ENCODE data around the gene RNF25. TPM values are rescaled to one million over a fixed set of nuclear protein-coding genes. Genes with fewer than 3 reads are reported as not detected.

Gene RNF25
- total and polyA plus RNA-seq, 4 donors, result 15.5 to 34.4 (median 20.0) TPM

DNA sequence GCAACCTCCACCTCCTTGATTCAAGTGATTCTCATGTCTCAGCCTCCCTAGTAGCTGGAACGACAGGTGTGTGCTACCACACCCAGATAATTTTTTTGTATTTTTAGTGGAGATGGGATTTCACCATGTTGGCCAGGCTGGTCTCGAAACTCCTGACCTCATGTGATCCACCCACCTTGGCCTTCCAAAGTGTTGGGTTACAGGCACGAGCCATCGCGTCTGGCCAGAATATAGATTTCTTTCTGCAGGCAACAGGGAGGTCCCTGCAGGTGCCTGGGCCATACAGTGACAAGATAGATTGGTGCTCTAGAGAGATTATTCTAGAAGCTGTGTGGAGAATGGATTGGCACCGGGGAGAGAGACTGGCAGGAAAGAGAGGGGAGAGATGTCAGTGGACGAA is 50.8 kb downstream of the RNF25 start:
- H3K27ac ChIP-seq (ENCODE audit: low read depth in 1 of 2, low read length in 1 of 2), result no peak overlapping the region
- H3K9me3 ChIP-seq (ENCODE audit: control insufficient read depth in 4 of 4, insufficient read depth in 3 of 4, low read length in 3 of 4), result no peaks in the 10 kb centered on the region
- H3K4me3 ChIP-seq, result no peak overlapping the region
- ATAC-seq (ENCODE audit: insufficient read depth, low FRiP score) (no peak), DNase-seq (no peak)
- 80 to 83% methylated on average over 7 of the region's 7 CpGs for WGBS, 2 donors
- H3K9ac ChIP-seq (ENCODE audit: insufficient read depth in 1 of 2, low read length in 2 of 2), result no peak overlapping the region
- peaks cover 0 to 4% (median 0%) of the 10 kb centered on the region in 4 donors for H3K36me3 ChIP-seq (ENCODE audit: control insufficient read depth in 4 of 4, insufficient read depth in 4 of 4, low read length in 4 of 4)
- H3K27me3 ChIP-seq (ENCODE audit: control insufficient read depth in 3 of 3, insufficient read depth in 3 of 3, low read length in 2 of 3), result no peaks in the 10 kb centered on the region
- H3K4me1 ChIP-seq (ENCODE audit: control insufficient read depth in 5 of 5, insufficient read depth in 5 of 5, low read length in 5 of 5), result peaks cover 0 to 6% (median 0%) of the 10 kb centered on the region in 5 donors
- TF ChIP-seq, protein P1, sequence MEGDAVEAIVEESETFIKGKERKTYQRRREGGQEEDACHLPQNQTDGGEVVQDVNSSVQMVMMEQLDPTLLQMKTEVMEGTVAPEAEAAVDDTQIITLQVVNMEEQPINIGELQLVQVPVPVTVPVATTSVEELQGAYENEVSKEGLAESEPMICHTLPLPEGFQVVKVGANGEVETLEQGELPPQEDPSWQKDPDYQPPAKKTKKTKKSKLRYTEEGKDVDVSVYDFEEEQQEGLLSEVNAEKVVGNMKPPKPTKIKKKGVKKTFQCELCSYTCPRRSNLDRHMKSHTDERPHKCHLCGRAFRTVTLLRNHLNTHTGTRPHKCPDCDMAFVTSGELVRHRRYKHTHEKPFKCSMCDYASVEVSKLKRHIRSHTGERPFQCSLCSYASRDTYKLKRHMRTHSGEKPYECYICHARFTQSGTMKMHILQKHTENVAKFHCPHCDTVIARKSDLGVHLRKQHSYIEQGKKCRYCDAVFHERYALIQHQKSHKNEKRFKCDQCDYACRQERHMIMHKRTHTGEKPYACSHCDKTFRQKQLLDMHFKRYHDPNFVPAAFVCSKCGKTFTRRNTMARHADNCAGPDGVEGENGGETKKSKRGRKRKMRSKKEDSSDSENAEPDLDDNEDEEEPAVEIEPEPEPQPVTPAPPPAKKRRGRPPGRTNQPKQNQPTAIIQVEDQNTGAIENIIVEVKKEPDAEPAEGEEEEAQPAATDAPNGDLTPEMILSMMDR (IDR thresholded peaks at IDR 0.05; ENCODE audit: control extremely low read depth, extremely low read depth), result no peak

DNA sequence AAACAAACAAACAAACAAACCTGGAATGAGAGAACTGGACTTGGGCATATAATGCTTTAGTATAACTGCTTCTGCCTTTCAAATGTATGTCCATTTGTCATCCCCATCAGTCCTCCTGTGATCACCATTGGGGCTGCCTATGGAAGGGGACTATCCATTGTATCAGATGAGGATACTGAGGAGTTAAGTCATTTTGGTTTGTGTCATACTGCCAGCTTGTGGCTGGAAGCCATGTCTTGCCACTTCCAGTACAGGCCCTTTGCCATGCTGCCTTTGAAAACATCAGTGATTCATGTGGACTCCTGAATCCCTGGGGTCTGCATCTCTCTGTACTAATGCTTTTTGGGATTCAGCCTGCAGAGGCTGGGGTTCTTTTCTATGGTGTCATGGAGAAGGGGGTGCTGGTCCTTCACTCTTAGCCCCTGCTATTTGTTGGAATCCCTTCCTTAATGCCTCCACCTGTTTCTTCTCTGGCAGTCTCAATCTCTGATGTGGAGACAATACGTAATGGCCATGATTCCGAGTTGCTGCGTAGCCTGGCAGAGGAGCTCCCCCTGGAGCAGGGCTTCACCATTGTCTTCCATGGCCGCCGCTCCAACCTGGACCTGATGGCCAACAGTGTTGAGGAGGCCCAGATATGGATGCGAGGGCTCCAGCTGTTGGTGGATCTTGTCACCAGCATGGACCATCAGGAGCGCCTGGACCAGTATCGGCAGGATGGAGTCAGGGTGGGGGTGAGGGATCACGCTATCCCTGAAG is 53.5 kb downstream of the RNF25 start:
- Histone ChIP-seq H3K27me3 (ENCODE audit: control insufficient read depth in 3 of 3, insufficient read depth in 3 of 3, low read length in 2 of 3) (no peaks in the 10 kb centered on the region), H3K9me3 (ENCODE audit: control insufficient read depth in 4 of 4, insufficient read depth in 3 of 4, low read length in 3 of 4) (no peaks in the 10 kb centered on the region), H3K27ac (ENCODE audit: low read depth in 1 of 2, low read length in 1 of 2) (no peak overlapping the region), H3K4me1 (ENCODE audit: control insufficient read depth in 5 of 5, insufficient read depth in 5 of 5, low read length in 5 of 5) (peaks cover 0 to 6% (median 0%) of the 10 kb centered on the region in 5 donors), H3K9ac (ENCODE audit: insufficient read depth in 1 of 2, low read length in 2 of 2) (peak overlapping the region in 1 of 2 donors; percentile 13), H3K4me3 (no peak overlapping the region), H3K36me3 (ENCODE audit: control insufficient read depth in 4 of 4, insufficient read depth in 4 of 4, low read length in 4 of 4) (no peaks in the 10 kb centered on the region)
- no peak for ATAC-seq (ENCODE audit: insufficient read depth, low FRiP score)
- no peak for DNase-seq
- TF ChIP-seq, protein P1 (IDR thresholded peaks at IDR 0.05; ENCODE audit: control extremely low read depth, extremely low read depth), result no peak
- 93 to 95% methylated on average over 9 of the region's 9 CpGs for WGBS, 2 donors

DNA sequence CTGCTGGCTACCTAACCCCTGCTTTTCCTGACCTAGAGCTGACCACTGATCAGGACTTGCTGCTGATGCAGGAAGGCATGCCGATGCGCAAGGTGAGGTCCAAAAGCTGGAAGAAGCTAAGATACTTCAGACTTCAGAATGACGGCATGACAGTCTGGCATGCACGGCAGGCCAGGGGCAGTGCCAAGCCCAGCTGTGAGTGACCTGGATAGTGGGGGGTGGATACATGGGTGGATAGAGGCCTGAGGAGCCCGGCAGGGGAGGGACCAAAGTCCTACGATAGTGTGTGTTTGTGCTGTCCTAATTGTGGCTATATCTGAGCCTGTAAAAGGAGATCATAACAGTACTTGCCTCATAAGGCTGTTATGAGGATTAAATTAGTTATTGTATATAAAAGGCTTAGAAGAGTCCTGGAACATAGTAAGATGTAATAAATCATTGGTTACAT is 55.9 kb downstream of the RNF25 start:
- WGBS, 2 donors, result 86 to 90% methylated on average over 6 of the region's 6 CpGs
- Histone ChIP-seq H3K4me1 (ENCODE audit: control insufficient read depth in 5 of 5, insufficient read depth in 5 of 5, low read length in 5 of 5) (no peaks in the 10 kb centered on the region), H3K9ac (ENCODE audit: insufficient read depth in 1 of 2, low read length in 2 of 2) (no peak overlapping the region), H3K4me3 (no peak overlapping the region), H3K27me3 (ENCODE audit: control insufficient read depth in 3 of 3, insufficient read depth in 3 of 3, low read length in 2 of 3) (no peaks in the 10 kb centered on the region), H3K9me3 (ENCODE audit: control insufficient read depth in 4 of 4, insufficient read depth in 3 of 4, low read length in 3 of 4) (no peaks in the 10 kb centered on the region), H3K27ac (ENCODE audit: low read depth in 1 of 2, low read length in 1 of 2) (no peak overlapping the region), H3K36me3 (ENCODE audit: control insufficient read depth in 4 of 4, insufficient read depth in 4 of 4, low read length in 4 of 4) (no peaks in the 10 kb centered on the region)
- TF ChIP-seq, protein P1 (IDR thresholded peaks at IDR 0.05; ENCODE audit: control extremely low read depth, extremely low read depth), result no peak
- DNase-seq, result no peak
- no peak for ATAC-seq (ENCODE audit: insufficient read depth, low FRiP score)

Other genes with a start within 250 kb of the RNF25 start
- 10 to 100 TPM; 13.6 to 23.5 TPM for gene USP37, start 103.7 kb downstream of the RNF25 start, total RNA-seq
- 1 to 10 TPM; 2.6 to 2.7 TPM for gene USP37, start 103.7 kb downstream of the RNF25 start, polyA plus RNA-seq
- gene CNOT9, start 103.2 kb downstream of the RNF25 start, total RNA-seq, result 10 to 100 TPM; 37.7 to 39.9 TPM
- gene CNOT9, start 103.2 kb downstream of the RNF25 start, polyA plus RNA-seq, result 10 to 100 TPM; 18.0 to 24.7 TPM
- gene PLCD4, start 64.1 kb downstream of the RNF25 start, total RNA-seq, result 1 to 10 TPM; 1.1 to 4.7 TPM
- under 1 TPM; 0.07 to 0.49 TPM for gene PLCD4, start 64.1 kb downstream of the RNF25 start, polyA plus RNA-seq
- gene ZNF142, start 12.4 kb downstream of the RNF25 start, total RNA-seq, result 10 to 100 TPM; 17.2 to 29.4 TPM
- 1 to 10 TPM; 7.2 to 7.7 TPM for gene ZNF142, start 12.4 kb downstream of the RNF25 start, polyA plus RNA-seq
- gene BCS1L, start 12.3 kb downstream of the RNF25 start, total RNA-seq, result 10 to 100 TPM; 21.4 to 45.2 TPM
- gene BCS1L, start 12.3 kb downstream of the RNF25 start, polyA plus RNA-seq, result 10 to 100 TPM; 31.5 to 38.8 TPM
- 10 to 100 TPM; 39.7 to 70.6 TPM for gene STK36, start 84 bp upstream of the RNF25 start, total RNA-seq
- 10 to 100 TPM; 18.0 to 22.9 TPM for gene STK36, start 84 bp upstream of the RNF25 start, polyA plus RNA-seq
- 10 to 100 TPM; 25.1 to 30.5 TPM for gene TTLL4, start 38.8 kb upstream of the RNF25 start, total RNA-seq
- 10 to 100 TPM; 18.6 to 19.6 TPM for gene TTLL4, start 38.8 kb upstream of the RNF25 start, polyA plus RNA-seq
- 100 to 1,000 TPM in 1 of 2 donors, 10 to 100 TPM in 1; 38.3 to 110 TPM for gene CYP27A1, start 110.1 kb upstream of the RNF25 start, total RNA-seq
- gene CYP27A1, start 110.1 kb upstream of the RNF25 start, polyA plus RNA-seq, result 10 to 100 TPM; 65.3 to 88.9 TPM
- not detected for gene PRKAG3, start 159.8 kb upstream of the RNF25 start, total RNA-seq
- under 1 TPM in 1 of 2 donors, not detected in 1; 0.01 TPM for gene PRKAG3, start 159.8 kb upstream of the RNF25 start, polyA plus RNA-seq
- under 1 TPM; 0.40 to 0.54 TPM for gene WNT6, start 187.8 kb upstream of the RNF25 start, total RNA-seq
- gene WNT6, start 187.8 kb upstream of the RNF25 start, polyA plus RNA-seq, result under 1 TPM; 0.08 to 0.16 TPM
- under 1 TPM; 0.65 to 0.77 TPM for gene WNT10A, start 208.8 kb upstream of the RNF25 start, total RNA-seq
- gene WNT10A, start 208.8 kb upstream of the RNF25 start, polyA plus RNA-seq, result under 1 TPM; 0.17 to 0.43 TPM